ENCODE data around the gene TULP3.

Gene TULP3

DNA sequence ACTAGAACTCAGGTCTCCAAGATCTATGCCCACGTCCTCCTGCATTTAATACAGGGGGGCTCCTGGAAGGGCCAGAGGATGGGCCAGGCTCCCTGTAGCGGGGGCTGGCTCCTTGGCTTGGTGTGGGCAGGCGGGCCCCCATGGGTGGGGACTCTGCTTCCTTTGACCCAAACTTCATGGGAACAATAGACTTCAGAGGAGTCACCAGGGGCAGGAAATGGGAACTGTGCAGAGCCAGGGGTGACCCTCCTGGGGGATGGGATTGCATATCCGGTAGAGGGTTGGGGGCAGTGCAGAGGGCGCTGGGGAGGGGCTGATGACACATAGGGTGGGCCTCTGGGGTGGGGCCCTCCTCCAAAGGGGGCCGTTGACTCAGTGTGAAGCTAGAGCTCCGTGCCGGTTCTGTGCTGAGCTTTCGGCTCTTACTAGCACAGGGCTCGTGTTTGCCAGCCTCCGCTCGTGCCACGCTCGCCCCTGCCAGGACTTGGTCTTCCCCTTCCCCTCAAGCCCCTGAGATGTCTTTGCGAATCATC, 73.1 kb downstream of the TULP3 start:
- DNase-seq (ENCODE audit: low spot score), result no peak

GRCh38 chr12:2967651-2968050, 77.0 kb downstream of the TULP3 start:
- DNase-seq (ENCODE audit: low spot score), result no peak

GRCh38 chr12:2970744-2971143, 80.1 kb downstream of the TULP3 start:
- no peak for DNase-seq (ENCODE audit: low spot score)

DNA sequence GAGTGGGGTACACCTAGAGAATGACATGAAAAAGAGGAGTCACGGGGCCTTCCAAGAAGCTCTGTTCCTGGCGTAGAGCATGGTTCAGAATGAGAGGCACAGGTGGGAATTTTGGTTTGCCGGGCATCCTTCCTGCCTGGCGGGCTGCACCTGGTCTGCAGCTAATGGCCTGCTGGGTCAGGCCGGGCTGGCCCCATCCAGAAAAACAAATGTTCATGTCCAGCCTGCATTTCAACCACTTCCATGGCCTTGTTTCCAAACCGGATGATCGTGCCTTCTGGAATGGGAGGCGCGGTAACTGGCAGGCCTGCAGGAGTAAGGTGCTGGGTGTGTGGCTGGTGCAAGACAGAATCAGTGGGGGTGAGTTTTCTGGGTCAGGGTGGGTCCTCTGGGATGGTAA, 82.9 kb downstream of the TULP3 start:
- no peak for DNase-seq (ENCODE audit: low spot score)

DNA sequence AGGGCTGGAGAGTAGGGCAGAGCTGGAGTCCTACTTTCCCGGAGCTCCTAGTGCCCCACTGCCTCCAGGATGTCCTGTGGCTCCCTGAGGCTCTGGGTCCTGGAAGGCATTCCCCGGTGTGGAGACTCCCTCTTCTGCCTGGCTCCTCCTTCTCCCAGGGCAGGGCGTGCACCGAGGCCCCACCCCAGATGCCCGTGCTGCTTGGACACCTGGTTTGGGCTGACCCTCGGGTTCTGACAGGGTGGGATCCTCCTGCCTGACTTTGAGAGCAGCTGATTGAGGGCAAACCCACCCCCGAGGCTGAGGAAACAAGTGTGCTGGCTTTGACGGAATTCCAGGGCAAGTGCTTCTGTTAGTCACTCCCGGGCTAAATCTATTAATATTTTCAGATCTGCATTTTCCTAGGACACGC, 83.9 kb downstream of the TULP3 start:
- DNase-seq (ENCODE audit: low spot score), result no peak

- DNase-seq (ENCODE audit: low spot score), result no peak
Observed at GRCh38 chr12:2976581-2976996, 85.9 kb downstream of the TULP3 start.

GRCh38 chr12:2977776-2978175, 87.1 kb downstream of the TULP3 start:
- DNase-seq (ENCODE audit: low spot score), result no peak

DNA sequence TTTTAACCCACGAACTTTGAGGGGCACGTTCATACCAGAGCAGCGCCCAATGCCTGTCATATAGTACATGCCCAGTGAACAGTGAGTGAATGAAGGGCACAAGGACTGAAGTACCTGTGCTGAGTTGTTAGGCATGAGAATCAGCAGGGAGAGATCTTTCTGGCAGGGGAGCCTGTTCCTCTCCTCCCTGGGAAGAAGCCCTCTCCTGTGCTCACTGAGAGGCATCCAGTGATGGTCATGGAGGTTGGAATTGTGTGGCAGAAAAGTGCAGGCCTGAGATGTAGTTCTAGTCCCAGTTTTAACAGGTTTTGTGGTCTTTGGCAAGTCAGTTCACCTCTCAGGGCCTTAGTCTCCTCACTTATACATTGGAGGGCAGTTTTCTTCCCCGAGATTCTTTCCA, 89.1 kb downstream of the TULP3 start:
- DNase-seq (ENCODE audit: low spot score), result no peak

DNA sequence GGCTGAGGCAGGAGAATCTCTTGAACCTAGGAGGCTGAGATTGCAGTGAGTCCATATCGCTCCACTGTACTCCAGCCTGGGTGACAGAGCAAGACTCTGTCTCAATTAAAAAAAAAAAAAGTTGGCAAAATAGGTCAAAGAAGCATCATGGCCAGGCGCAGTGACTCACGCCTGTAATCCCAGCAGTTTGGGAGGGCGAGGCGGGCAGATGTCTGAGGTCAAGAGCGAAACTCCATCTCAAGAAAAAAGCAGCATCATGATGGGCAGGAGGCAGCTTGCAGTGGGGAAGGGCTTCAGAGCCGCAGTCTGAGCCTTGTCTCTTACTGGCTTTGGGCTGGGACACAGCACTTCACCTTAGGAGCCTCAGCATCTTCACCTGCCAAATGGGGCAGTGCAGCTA, 89.9 kb downstream of the TULP3 start:
- no peak for DNase-seq (ENCODE audit: low spot score)

GRCh38 chr12:2982361-2982760, 91.7 kb downstream of the TULP3 start:
- no peak for DNase-seq (ENCODE audit: low spot score)

GRCh38 chr12:2984249-2984648, 93.6 kb downstream of the TULP3 start:
- DNase-seq (ENCODE audit: low spot score), result no peak

- no peak for DNase-seq (ENCODE audit: low spot score)
Observed at GRCh38 chr12:2984698-2985097, 94.0 kb downstream of the TULP3 start.

GRCh38 chr12:2986876-2987275, 96.2 kb downstream of the TULP3 start:
- no peak for DNase-seq (ENCODE audit: low spot score)

GRCh38 chr12:2988494-2988893, 97.8 kb downstream of the TULP3 start:
- no peak for DNase-seq (ENCODE audit: low spot score)
